CD4-positive, alpha-beta T cell treated with Interleukin-21 for 1 hour (primary cell): ENCODE results near the gene SMARCB1.
A peak's percentile ranks its signal among the peaks of the same experiment; 100 is the strongest.

Experiments
- DNase-seq: peaks from one replicate; pipeline ENCODE4 v3.0.0-alpha.2; 2020

Gene SMARCB1

GRCh38 chr22:23786752-23787599, at the start of gene SMARCB1:
SMARCB1 (plus strand) TSS chr22:23786966; CDS start chr22:23787170, 204 bp downstream.
- peak; percentile 93 for DNase-seq

- no peak for DNase-seq
Observed at GRCh38 chr22:23737696-23738095, 49.1 kb upstream of the SMARCB1 start.

- DNase-seq: no peak
Observed at GRCh38 chr22:23742505-23743264, 44.1 kb upstream of the SMARCB1 start.

GRCh38 chr22:23743303-23743705, 43.5 kb upstream of the SMARCB1 start:
- DNase-seq: no peak

GRCh38 chr22:23744001-23744400, 42.8 kb upstream of the SMARCB1 start:
- no peak for DNase-seq

- DNase-seq: no peak
Observed at GRCh38 chr22:23744485-23744884, 42.3 kb upstream of the SMARCB1 start.

GRCh38 chr22:23745791-23746190, 41.0 kb upstream of the SMARCB1 start:
- DNase-seq: no peak

- DNase-seq: no peak
Observed at GRCh38 chr22:23749841-23750301, 36.9 kb upstream of the SMARCB1 start.

- no peak for DNase-seq
Observed at GRCh38 chr22:23750367-23750713, 36.4 kb upstream of the SMARCB1 start.

- peak; percentile 88 for DNase-seq
Observed at GRCh38 chr22:23750714-23751440, 35.9 kb upstream of the SMARCB1 start, which contains the start of gene ZNF70. ZNF70 (minus strand) TSS chr22:23751112; CDS start chr22:23745140, 5,972 bp downstream.

- DNase-seq: no peak
Observed at GRCh38 chr22:23751441-23751996, 35.2 kb upstream of the SMARCB1 start.

- DNase-seq: no peak
Observed at GRCh38 chr22:23752090-23752691, 34.6 kb upstream of the SMARCB1 start.

GRCh38 chr22:23752750-23753149, 34.0 kb upstream of the SMARCB1 start:
- DNase-seq: no peak

GRCh38 chr22:23753385-23753784, 33.4 kb upstream of the SMARCB1 start:
- no peak for DNase-seq

GRCh38 chr22:23754220-23754919, 32.4 kb upstream of the SMARCB1 start, which contains the start of gene VPREB3:
VPREB3 (minus strand) TSS chr22:23754425; CDS start chr22:23754363, 62 bp downstream.
- no peak for DNase-seq

- no peak for DNase-seq
Observed at GRCh38 chr22:23754980-23755636, 31.7 kb upstream of the SMARCB1 start.

GRCh38 chr22:23755711-23756110, 31.1 kb upstream of the SMARCB1 start:
- DNase-seq: no peak

GRCh38 chr22:23756891-23757290, 29.9 kb upstream of the SMARCB1 start:
- no peak for DNase-seq

- no peak for DNase-seq
Observed at GRCh38 chr22:23759566-23759965, 27.2 kb upstream of the SMARCB1 start.

GRCh38 chr22:23760056-23760455, 26.7 kb upstream of the SMARCB1 start:
- DNase-seq: no peak
